IPS-NIHi11 (cell line): ENCODE data around the gene GPAT3.

Experiments
- DNase-seq: peaks from one replicate; pipeline ENCODE4 v3.0.0; 2012; ENCODE audit warnings: mixed read lengths, low spot score

The GPAT3 gene

DNA sequence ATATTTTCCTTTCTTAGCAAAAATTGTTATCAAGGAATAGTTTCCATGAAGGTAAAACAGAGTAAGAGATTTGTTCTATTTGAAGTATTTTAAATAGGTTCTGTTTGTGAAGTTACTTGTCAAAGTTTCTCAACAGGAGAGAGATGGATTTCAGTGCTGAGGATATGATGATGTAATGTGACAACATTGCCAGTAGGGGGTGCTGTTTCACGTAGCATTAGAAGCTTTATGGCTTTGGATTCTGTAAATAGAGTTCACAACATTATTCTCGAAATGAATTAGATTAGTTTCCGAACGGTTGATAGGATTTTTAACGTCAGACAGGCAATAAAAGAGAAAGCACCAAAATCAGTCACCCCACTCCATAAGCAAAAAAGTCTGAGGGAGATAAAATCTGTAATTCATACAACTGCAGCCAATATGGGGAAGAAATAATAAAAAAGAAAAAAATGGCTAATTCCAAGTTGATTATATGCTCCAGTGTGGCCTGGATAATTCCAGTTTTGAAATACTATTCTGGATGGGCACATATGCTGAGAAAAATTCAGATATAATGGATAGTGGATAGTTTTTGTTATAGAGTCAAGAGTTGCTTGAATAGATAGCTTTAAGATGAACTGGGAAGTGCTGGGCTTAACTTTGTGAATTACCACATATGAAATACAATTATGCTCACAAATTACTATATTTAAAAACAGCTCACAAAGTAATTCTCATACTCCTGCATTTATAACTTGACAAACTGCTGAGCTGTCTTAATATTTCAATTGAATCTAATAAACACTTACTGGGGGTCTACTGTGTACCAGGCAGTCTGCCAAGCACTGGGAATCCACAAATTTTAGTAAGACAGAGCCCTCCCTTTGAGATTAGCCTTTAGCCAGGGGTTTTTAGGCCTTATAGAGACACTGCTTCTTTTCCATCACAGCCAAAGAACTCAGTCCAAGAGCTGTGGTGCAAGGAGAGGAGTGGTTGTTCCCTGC lies 109.1 kb downstream of the GPAT3 start:
- DNase-seq, result peak; percentile 55

DNA sequence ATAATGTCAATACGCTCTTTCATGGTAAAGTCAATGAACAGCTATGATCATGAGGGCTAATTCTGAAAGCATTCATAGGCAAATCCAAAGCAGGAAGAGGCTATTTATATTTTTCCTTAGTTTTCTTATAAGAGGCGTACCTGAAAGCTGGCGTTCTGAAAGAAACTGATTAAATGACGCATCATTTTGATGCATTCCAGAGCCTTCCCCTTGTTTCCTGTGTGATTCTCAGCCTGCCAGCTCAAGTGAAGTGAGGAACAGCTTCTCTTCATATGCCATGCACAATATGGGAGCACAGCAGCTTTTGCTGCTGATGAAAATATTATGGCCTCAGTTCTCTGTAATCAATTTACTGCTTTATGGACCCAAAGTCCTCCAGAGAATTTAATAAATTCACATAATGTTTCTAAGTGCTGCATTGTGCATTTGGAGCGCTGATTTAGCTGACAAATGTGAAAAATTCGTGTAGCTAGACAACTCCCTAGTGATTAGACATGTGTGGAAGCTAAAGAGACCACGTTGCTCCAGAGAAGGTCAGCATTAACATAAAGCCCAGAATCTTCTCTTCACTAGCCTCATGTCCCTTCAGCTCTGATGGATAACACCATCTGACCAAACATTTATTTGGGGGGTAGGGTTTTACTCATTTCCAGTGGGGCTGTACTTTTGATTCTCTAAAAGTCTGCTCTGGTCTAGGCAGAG lies 110.8 kb downstream of the GPAT3 start:
- no peak for DNase-seq

- no peak for DNase-seq
Observed at GRCh38 chr4:83651846-83652245, 115.9 kb downstream of the GPAT3 start.
